SH-SY5Y (cell line): ENCODE measurements around the gene USP21.

ENCODE experiments used
- GATA2 ChIP-seq: IDR thresholded peaks from 2 replicates; pipeline ENCODE4 v1.6.1; 2011; ENCODE audit warnings: mild to moderate bottlenecking, low read depth, low read length
- GATA3 ChIP-seq: IDR thresholded peaks from 2 replicates; pipeline ENCODE4 v1.6.1; 2011; ENCODE audit warnings: low read depth, mild to moderate bottlenecking, low read length, moderate library complexity

- TF ChIP-seq GATA2 (no peak), GATA3 (no peak)
These were observed 30.5 kb upstream of the USP21 start for GRCh38 chr1:161128591-161129420.
